WTC11 (cell line): ENCODE measurements around the gene ELOVL7. TPM values are rescaled to one million over a fixed set of nuclear protein-coding genes. Genes with fewer than 3 reads are reported as not detected.

Experiments
- ATAC-seq: fragments of 200-7000 bp; cut with Tn5 transposase; 2 replicates; pipeline ENCODE4 v1.10.0; 2021; ENCODE audit warnings: mild to moderate bottlenecking, moderate library complexity
- CTCF ChIA-PET: fragments of 300-600 bp; sonication (Branson Sonifier 250); formaldehyde crosslinking; loops from one replicate; lab custom pipeline; 2021; ENCODE audit warnings: antibody characterized with exemption; lab: Charles Lee
- POLR2A ChIA-PET: fragments of 350-600 bp; sonication (Branson Sonifier 250); formaldehyde crosslinking; loops from one replicate; lab custom pipeline; 2021; ENCODE audit warnings: antibody characterized with exemption; lab: Charles Lee
- DNase-seq: peaks from one replicate; pipeline ENCODE4 v3.0.0; 2021; ENCODE audit warnings: low spot score
- H3K27ac Mint-ChIP-seq: 2 replicates; pipeline ENCODE4 v1.8.0; 2021; ENCODE audit warnings: mixed read lengths
- H3K27me3 Mint-ChIP-seq: 2 replicates; pipeline ENCODE4 v1.8.0; 2021; ENCODE audit warnings: low read depth, mild to moderate bottlenecking, moderate library complexity, mixed read lengths
- H3K36me3 Mint-ChIP-seq: 2 replicates; pipeline ENCODE4 v1.8.0; 2021; ENCODE audit warnings: mixed read lengths
- H3K4me1 Mint-ChIP-seq: 2 replicates; pipeline ENCODE4 v1.8.0; 2022; ENCODE audit warnings: mixed read lengths
- H3K4me3 Mint-ChIP-seq: 2 replicates; pipeline ENCODE4 v1.8.0; 2021; ENCODE audit warnings: mild to moderate bottlenecking, moderate library complexity, mixed read lengths
- H3K9me3 Mint-ChIP-seq: 2 replicates; pipeline ENCODE4 v1.8.0; 2021; ENCODE audit warnings: mixed read lengths
- CREM ChIP-seq: sonication (generic); formaldehyde crosslinking; IDR thresholded peaks from 2 replicates; pipeline ENCODE4 v1.8.1; 2022; ENCODE audit warnings: mild to moderate bottlenecking, missing genetic modification reagents, moderate library complexity
- MYBL2 ChIP-seq: sonication (generic); formaldehyde crosslinking; IDR thresholded peaks from 2 replicates; pipeline ENCODE4 v1.8.1; 2023; ENCODE audit warnings: mild to moderate bottlenecking, moderate library complexity, missing genetic modification reagents
- NFATC4 ChIP-seq: fragments of 250-450 bp; sonication (Bioruptor Pico); IDR thresholded peaks from 2 replicates; pipeline ENCODE4 v1.9.0; 2021; ENCODE audit warnings: mild to moderate bottlenecking
- NFE2L1 ChIP-seq: sonication (generic); formaldehyde crosslinking; IDR thresholded peaks from 2 replicates; pipeline ENCODE4 v1.8.1; 2023; ENCODE audit warnings: missing genetic modification reagents
- NFYB ChIP-seq: sonication (generic); formaldehyde crosslinking; conservative IDR thresholded peaks from 2 replicates; pipeline ENCODE4 v1.8.0; 2022; ENCODE audit warnings: low read depth, missing genetic modification reagents
- OVOL2 ChIP-seq: fragments of 250-450 bp; sonication (Bioruptor Pico); IDR thresholded peaks from 2 replicates; pipeline ENCODE4 v1.9.0; 2021; ENCODE audit warnings: mild to moderate bottlenecking, borderline replicate concordance
- PRRX2 ChIP-seq: fragments of 250-450 bp; sonication (Bioruptor Pico); IDR thresholded peaks from 2 replicates; pipeline ENCODE4 v1.8.0; 2021; ENCODE audit warnings: mild to moderate bottlenecking
- ZNF121 ChIP-seq: sonication (generic); formaldehyde crosslinking; IDR thresholded peaks from 2 replicates; pipeline ENCODE4 v1.8.0; 2023; ENCODE audit warnings: missing genetic modification reagents
- ZNF138 ChIP-seq: sonication (generic); formaldehyde crosslinking; conservative IDR thresholded peaks from 2 replicates; pipeline ENCODE4 v1.8.1; 2022; ENCODE audit warnings: mild to moderate bottlenecking, moderate library complexity, missing genetic modification reagents
- ZNF232 ChIP-seq: sonication (generic); formaldehyde crosslinking; IDR thresholded peaks from 2 replicates; pipeline ENCODE4 v1.8.0; 2022; ENCODE audit warnings: mild to moderate bottlenecking, missing genetic modification reagents
- ZNF263 ChIP-seq: sonication (generic); formaldehyde crosslinking; IDR thresholded peaks from 2 replicates; pipeline ENCODE4 v1.8.1; 2022; ENCODE audit warnings: low read depth, mild to moderate bottlenecking, moderate library complexity, missing genetic modification reagents
- ZNF423 ChIP-seq: fragments of 250-450 bp; sonication (Bioruptor Pico); IDR thresholded peaks from 2 replicates; pipeline ENCODE4 v2.1.2; 2022; ENCODE audit warnings: mild to moderate bottlenecking, moderate library complexity
- total RNA-seq: library from RNA; stranded (reverse); gene quantifications from 3 replicates; pipeline ENCODE4 v1.2.3, GENCODE V29; 2021
- TF ChIP-seq, protein P1 (sequence below): sonication (generic); formaldehyde crosslinking; IDR thresholded peaks from 2 replicates; pipeline ENCODE4 v1.8.0; 2022; ENCODE audit warnings: missing genetic modification reagents
- TF ChIP-seq, protein P2 (sequence below): sonication (generic); formaldehyde crosslinking; IDR thresholded peaks from 2 replicates; pipeline ENCODE4 v1.8.0; 2022; ENCODE audit warnings: mild to moderate bottlenecking, missing genetic modification reagents
- TF ChIP-seq, protein P3 (sequence below): sonication (generic); formaldehyde crosslinking; IDR thresholded peaks from 2 replicates; pipeline ENCODE4 v1.8.1; 2023; ENCODE audit warnings: mild to moderate bottlenecking, missing genetic modification reagents
- TF ChIP-seq, protein P4 (sequence below): sonication (generic); formaldehyde crosslinking; IDR thresholded peaks from 2 replicates; pipeline ENCODE4 v1.8.1; 2022; ENCODE audit warnings: low read depth, missing genetic modification reagents, borderline replicate concordance
- TF ChIP-seq, protein P5 (sequence below): sonication (generic); formaldehyde crosslinking; IDR thresholded peaks from 2 replicates; pipeline ENCODE4 v1.8.0; 2023; ENCODE audit warnings: missing genetic modification reagents

The ELOVL7 gene
- total RNA-seq, 1 experiment from 2014 or later, result 7.1 TPM

DNA sequence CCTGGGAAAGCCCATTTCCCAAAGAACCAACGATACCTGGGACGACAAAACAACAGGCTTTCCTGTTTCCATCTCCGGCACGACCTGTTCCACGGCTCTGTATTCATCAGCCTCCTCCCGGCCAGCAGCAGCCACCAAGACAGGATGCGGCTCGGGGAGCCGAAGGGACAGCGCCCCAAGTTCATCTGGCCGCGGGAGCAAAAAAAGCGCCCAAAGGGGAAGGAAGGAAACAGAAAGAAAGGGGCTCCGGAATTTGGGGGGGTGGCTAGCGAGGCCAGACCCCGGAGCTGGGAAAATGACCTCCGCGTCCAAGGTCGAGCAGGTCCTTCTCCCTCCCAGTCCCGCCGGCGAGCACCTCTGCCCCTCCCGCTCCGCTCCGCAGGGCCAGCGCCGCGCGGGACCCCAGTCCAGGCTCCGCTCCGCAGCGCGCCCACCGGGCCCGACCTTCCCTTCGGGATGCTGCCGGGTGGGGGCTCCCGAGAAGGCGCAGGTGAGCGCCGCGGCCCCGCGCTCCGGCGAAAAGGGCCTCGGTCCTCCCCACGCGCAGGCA, 608 bp downstream of the ELOVL7 start:
- peaks cover 28% of the 10 kb centered on the region for H3K4me1 Mint-ChIP-seq
- peaks cover 23% of the 10 kb centered on the region for H3K27me3 Mint-ChIP-seq
- H3K4me3 Mint-ChIP-seq, result peak overlapping the region; percentile 85
- H3K27ac Mint-ChIP-seq, result no peak overlapping the region
- ChIA-PET POLR2A (interaction anchor here (0.8 to 3.2 kb wide), 2 partner anchors 9 to 144 kb away, joined by 4 to 22 read pairs; partner anchors contain the start of gene DEPDC1B), CTCF (interaction anchor here (1.0 to 2.7 kb wide), 9 partner anchors 8 to 156 kb away, joined by 3 to 13 read pairs (median 5); partner anchors contain the start of genes DEPDC1B, ERCC8 and NDUFAF2)
- no peaks in the 10 kb centered on the region for H3K9me3 Mint-ChIP-seq
- DNase-seq (peak; percentile 47), ATAC-seq (peak; percentile 32)
- no peaks in the 10 kb centered on the region for H3K36me3 Mint-ChIP-seq
- TF ChIP-seq ZNF121 (CRISPR knock-in tag) (no peak), ZNF263 (CRISPR knock-in tag) (peak; percentile 57; the same call in 1 of the 2 replicates)
- TF ChIP-seq, protein P1, sequence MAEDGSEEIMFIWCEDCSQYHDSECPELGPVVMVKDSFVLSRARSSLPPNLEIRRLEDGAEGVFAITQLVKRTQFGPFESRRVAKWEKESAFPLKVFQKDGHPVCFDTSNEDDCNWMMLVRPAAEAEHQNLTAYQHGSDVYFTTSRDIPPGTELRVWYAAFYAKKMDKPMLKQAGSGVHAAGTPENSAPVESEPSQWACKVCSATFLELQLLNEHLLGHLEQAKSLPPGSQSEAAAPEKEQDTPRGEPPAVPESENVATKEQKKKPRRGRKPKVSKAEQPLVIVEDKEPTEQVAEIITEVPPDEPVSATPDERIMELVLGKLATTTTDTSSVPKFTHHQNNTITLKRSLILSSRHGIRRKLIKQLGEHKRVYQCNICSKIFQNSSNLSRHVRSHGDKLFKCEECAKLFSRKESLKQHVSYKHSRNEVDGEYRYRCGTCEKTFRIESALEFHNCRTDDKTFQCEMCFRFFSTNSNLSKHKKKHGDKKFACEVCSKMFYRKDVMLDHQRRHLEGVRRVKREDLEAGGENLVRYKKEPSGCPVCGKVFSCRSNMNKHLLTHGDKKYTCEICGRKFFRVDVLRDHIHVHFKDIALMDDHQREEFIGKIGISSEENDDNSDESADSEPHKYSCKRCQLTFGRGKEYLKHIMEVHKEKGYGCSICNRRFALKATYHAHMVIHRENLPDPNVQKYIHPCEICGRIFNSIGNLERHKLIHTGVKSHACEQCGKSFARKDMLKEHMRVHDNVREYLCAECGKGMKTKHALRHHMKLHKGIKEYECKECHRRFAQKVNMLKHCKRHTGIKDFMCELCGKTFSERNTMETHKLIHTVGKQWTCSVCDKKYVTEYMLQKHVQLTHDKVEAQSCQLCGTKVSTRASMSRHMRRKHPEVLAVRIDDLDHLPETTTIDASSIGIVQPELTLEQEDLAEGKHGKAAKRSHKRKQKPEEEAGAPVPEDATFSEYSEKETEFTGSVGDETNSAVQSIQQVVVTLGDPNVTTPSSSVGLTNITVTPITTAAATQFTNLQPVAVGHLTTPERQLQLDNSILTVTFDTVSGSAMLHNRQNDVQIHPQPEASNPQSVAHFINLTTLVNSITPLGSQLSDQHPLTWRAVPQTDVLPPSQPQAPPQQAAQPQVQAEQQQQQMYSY (CRISPR knock-in tag), result peak; percentile 37; the same call in 1 of the 2 replicates

DNA sequence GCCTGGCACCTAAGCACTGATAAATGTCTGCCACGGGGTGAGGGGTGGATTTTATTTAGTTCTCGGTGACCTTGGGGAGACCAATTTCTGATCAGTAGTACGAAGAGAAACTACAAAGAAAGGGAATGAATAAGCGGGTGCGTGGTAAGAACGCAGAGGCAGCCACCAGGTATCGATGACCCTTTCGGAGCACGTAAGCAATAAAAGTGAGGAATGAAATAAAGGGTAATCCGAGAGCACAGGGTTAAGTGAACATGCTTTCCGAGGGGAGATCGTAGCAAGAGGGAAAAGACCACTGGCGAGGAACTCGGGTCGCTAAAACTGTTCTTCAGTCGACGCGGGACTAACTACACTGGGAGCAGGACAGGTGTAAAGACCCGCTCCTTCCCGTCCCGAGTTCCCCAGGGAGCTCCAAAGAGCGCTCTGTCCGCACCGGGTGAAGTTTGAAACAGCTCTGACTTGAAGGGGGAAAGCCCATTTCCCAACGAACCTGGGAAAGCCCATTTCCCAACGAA, 1.1 kb downstream of the ELOVL7 start:
- CTCF ChIA-PET, result interaction anchor here (0.6 to 2.7 kb wide), 7 partner anchors 9 to 763 kb away, joined by 3 to 13 read pairs (median 5); partner anchors contain the start of genes ERCC8 and NDUFAF2
- no peaks in the 10 kb centered on the region for H3K9me3 Mint-ChIP-seq
- H3K27ac Mint-ChIP-seq, result no peak overlapping the region
- ATAC-seq, result peak; percentile 25
- peak; percentile 94 for TF ChIP-seq ZNF121 (CRISPR knock-in tag)
- TF ChIP-seq ZNF138 (CRISPR knock-in tag), result no peak
- peak overlapping the region; percentile 85 for H3K4me3 Mint-ChIP-seq
- H3K36me3 Mint-ChIP-seq, result no peaks in the 10 kb centered on the region
- peak; percentile 35 for DNase-seq
- POLR2A ChIA-PET, result interaction anchor here (3.2 kb wide), 1 partner anchor 143 kb away, joined by 22 read pairs; the partner anchor contains the start of gene DEPDC1B
- H3K4me1 Mint-ChIP-seq, result peaks cover 34% of the 10 kb centered on the region
- H3K27me3 Mint-ChIP-seq, result peaks cover 23% of the 10 kb centered on the region

DNA sequence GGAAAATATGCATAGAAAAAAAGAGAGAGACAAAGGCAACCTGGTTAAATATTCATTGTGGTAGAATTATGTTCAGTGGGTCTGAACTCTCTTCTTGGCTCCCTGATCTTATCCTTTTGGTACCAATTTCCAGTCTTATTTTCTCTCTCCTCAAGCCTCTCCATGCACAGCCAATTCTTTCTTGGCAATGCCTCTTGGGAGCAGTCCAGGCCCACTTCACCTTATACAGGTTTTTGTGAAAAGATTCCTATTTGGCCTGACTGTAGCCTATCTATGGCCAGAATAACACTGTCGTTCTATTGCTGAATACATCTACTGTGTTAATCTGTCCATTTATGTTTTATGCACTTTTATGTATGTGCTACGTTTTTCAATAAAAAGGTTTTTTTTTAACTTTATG, 2.7 kb downstream of the ELOVL7 start:
- Mint-ChIP-seq H3K4me3 (no peak overlapping the region), H3K36me3 (no peaks in the 10 kb centered on the region), H3K27me3 (peaks cover 23% of the 10 kb centered on the region), H3K27ac (no peak overlapping the region), H3K4me1 (peaks cover 48% of the 10 kb centered on the region), H3K9me3 (no peaks in the 10 kb centered on the region)
- DNase-seq (no peak), ATAC-seq (no peak)
- TF ChIP-seq NFATC4 (CRISPR knock-in tag), result no peak
- POLR2A ChIA-PET, result no interaction called here
- CTCF ChIA-PET, result no interaction called here

DNA sequence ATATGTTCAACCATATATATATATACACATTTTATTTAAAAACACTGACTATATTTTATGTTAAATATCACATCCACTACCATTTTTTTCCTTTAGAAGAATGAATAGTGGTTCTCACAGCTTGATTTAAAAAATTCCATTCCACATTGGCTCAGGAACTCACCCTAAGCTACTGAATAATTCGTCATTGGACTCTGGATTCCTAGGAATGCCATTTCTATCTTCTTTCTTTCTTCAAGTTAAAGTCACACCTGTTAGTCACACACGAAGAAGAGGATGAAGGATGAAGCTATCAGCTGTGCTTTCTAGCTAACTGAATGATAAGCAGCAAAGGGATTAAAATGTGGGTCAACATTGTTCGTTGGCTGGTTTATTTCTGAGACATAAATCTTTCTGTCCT, 7.9 kb downstream of the ELOVL7 start:
- peak; percentile 43 for ATAC-seq
- no peaks in the 10 kb centered on the region for H3K27me3 Mint-ChIP-seq

DNA sequence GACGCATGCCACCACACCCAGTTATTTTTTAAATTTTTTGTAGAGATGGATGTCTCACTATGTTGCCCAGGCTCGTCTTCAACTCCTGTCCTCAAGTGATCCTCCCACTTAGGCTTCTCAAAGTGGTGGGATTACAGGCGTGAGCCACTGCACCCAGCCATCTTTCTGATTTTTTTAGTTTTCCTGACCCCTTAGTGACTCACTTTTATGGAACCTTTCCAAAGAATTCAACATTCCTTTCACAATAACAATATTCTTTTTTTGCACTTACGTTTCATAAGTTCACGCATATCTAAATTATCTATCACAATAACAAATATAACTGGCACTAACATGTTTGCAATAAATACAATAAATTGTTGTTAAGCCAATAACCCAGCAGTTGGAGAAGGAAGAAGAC, 8.5 kb downstream of the ELOVL7 start:
- H3K27me3 Mint-ChIP-seq, result no peaks in the 10 kb centered on the region
- no peaks in the 10 kb centered on the region for H3K36me3 Mint-ChIP-seq
- ChIA-PET POLR2A (interaction anchor here (1.0 kb wide), 1 partner anchor 8 kb away, joined by 4 read pairs; the partner anchor contains the start of gene ELOVL7), CTCF (no interaction called here)
- no peak for ATAC-seq
- peak overlapping the region; percentile 94 for H3K27ac Mint-ChIP-seq
- H3K4me3 Mint-ChIP-seq, result no peak overlapping the region
- no peak for DNase-seq
- H3K4me1 Mint-ChIP-seq, result peaks cover 28% of the 10 kb centered on the region
- no peaks in the 10 kb centered on the region for H3K9me3 Mint-ChIP-seq
- no peak for TF ChIP-seq OVOL2
- no peak for TF ChIP-seq NFE2L1 (CRISPR knock-in tag)
- TF ChIP-seq, protein P2, sequence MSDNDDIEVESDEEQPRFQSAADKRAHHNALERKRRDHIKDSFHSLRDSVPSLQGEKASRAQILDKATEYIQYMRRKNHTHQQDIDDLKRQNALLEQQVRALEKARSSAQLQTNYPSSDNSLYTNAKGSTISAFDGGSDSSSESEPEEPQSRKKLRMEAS (CRISPR knock-in tag), result no peak
- TF ChIP-seq ZNF423 (CRISPR knock-in tag), result no peak
- TF ChIP-seq CREM (CRISPR knock-in tag), result no peak
- no peak for TF ChIP-seq PRRX2 (CRISPR knock-in tag)
- TF ChIP-seq, protein P3, sequence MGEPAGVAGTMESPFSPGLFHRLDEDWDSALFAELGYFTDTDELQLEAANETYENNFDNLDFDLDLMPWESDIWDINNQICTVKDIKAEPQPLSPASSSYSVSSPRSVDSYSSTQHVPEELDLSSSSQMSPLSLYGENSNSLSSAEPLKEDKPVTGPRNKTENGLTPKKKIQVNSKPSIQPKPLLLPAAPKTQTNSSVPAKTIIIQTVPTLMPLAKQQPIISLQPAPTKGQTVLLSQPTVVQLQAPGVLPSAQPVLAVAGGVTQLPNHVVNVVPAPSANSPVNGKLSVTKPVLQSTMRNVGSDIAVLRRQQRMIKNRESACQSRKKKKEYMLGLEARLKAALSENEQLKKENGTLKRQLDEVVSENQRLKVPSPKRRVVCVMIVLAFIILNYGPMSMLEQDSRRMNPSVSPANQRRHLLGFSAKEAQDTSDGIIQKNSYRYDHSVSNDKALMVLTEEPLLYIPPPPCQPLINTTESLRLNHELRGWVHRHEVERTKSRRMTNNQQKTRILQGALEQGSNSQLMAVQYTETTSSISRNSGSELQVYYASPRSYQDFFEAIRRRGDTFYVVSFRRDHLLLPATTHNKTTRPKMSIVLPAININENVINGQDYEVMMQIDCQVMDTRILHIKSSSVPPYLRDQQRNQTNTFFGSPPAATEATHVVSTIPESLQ, result no peak
- no peak for TF ChIP-seq MYBL2
- no peak for TF ChIP-seq ZNF232 (CRISPR knock-in tag)
- TF ChIP-seq, protein P4, sequence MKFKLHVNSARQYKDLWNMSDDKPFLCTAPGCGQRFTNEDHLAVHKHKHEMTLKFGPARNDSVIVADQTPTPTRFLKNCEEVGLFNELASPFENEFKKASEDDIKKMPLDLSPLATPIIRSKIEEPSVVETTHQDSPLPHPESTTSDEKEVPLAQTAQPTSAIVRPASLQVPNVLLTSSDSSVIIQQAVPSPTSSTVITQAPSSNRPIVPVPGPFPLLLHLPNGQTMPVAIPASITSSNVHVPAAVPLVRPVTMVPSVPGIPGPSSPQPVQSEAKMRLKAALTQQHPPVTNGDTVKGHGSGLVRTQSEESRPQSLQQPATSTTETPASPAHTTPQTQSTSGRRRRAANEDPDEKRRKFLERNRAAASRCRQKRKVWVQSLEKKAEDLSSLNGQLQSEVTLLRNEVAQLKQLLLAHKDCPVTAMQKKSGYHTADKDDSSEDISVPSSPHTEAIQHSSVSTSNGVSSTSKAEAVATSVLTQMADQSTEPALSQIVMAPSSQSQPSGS, result no peak

More for the DNA sequence above, 7.9 kb downstream of the ELOVL7 start:
- no peaks in the 10 kb centered on the region for H3K36me3 Mint-ChIP-seq
- no peaks in the 10 kb centered on the region for H3K9me3 Mint-ChIP-seq
- no peak for DNase-seq
- no peak for TF ChIP-seq NFYB (CRISPR knock-in tag)
- TF ChIP-seq, protein P5, sequence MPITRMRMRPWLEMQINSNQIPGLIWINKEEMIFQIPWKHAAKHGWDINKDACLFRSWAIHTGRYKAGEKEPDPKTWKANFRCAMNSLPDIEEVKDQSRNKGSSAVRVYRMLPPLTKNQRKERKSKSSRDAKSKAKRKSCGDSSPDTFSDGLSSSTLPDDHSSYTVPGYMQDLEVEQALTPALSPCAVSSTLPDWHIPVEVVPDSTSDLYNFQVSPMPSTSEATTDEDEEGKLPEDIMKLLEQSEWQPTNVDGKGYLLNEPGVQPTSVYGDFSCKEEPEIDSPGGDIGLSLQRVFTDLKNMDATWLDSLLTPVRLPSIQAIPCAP (CRISPR knock-in tag), result no peak
- TF ChIP-seq, all 79 proteins: peak for 0
- H3K27ac Mint-ChIP-seq, result peak overlapping the region; percentile 92
- H3K4me1 Mint-ChIP-seq, result peaks cover 28% of the 10 kb centered on the region
- CTCF ChIA-PET, result no interaction called here
- H3K4me3 Mint-ChIP-seq, result no peak overlapping the region
- POLR2A ChIA-PET, result no interaction called here
